ENCODE data around the gene SLC16A3. TPM values are rescaled to one million over a fixed set of nuclear protein-coding genes. Genes with fewer than 3 reads are reported as not detected.
"Not testable (repeated sequence)": the region's sequence is repeated elsewhere in the genome, so short reads cannot be mapped to it uniquely, and the experiment has no call there.

SLC16A3 gene
- total RNA-seq, 2 donors from 2014 or later, result 148 to 298 TPM

GRCh38 chr17:82250868-82251500 is 22.1 kb downstream of the SLC16A3 start:
- no peak for TF ChIP-seq CTCF (IDR thresholded peaks at IDR 0.05)
- no peaks in the 10 kb centered on the region for H3K27me3 ChIP-seq
- intact Hi-C loops (cut with DNase I), result no loop called here
- DNase-seq, result no peak
- H3K4me3 ChIP-seq, result no peak overlapping the region
- H3K9me3 ChIP-seq, result no peaks in the 10 kb centered on the region
- H3K9ac ChIP-seq (ENCODE audit: low read depth in 2 of 2, low read length in 2 of 2), result no peak overlapping the region
- peaks cover 5% of the 10 kb centered on the region for H3K4me1 ChIP-seq
- peaks cover 59% of the 10 kb centered on the region for H3K36me3 ChIP-seq
- no peak overlapping the region for H3K27ac ChIP-seq

- DNase-seq, result no peak
- Histone ChIP-seq H3K27me3 (no peaks in the 10 kb centered on the region), H3K9ac (ENCODE audit: low read depth in 2 of 2, low read length in 2 of 2) (no peak overlapping the region), H3K4me1 (no peaks in the 10 kb centered on the region), H3K36me3 (peaks cover 52% of the 10 kb centered on the region), H3K4me3 (no peak overlapping the region), H3K9me3 (no peaks in the 10 kb centered on the region), H3K27ac (no peak overlapping the region)
- intact Hi-C loops (cut with DNase I), result no loop called here
- no peak for TF ChIP-seq CTCF (IDR thresholded peaks at IDR 0.05)
These were observed 23.8 kb downstream of the SLC16A3 start for GRCh38 chr17:82252511-82253178.

- intact Hi-C loops (cut with DNase I), result no loop called here
- Histone ChIP-seq H3K36me3 (peaks cover 47% of the 10 kb centered on the region), H3K27me3 (no peaks in the 10 kb centered on the region), H3K27ac (no peak overlapping the region), H3K4me3 (no peak overlapping the region), H3K9me3 (no peaks in the 10 kb centered on the region), H3K4me1 (no peaks in the 10 kb centered on the region), H3K9ac (ENCODE audit: low read depth in 2 of 2, low read length in 2 of 2) (no peak overlapping the region)
- TF ChIP-seq CTCF (IDR thresholded peaks at IDR 0.05), result no peak
- no peak for DNase-seq
These were observed 24.3 kb downstream of the SLC16A3 start for GRCh38 chr17:82253179-82253544.

- H3K36me3 ChIP-seq, result peaks cover 37% of the 10 kb centered on the region
- H3K27me3 ChIP-seq; H3K9ac ChIP-seq (ENCODE audit: low read depth in 2 of 2, low read length in 2 of 2); H3K9me3 ChIP-seq; DNase-seq; H3K4me1 ChIP-seq; H3K27ac ChIP-seq; H3K4me3 ChIP-seq; intact Hi-C loops (cut with DNase I): not testable (repeated sequence)
These were observed 25.3 kb downstream of the SLC16A3 start for GRCh38 chr17:82254096-82254495.

- peaks cover 34% of the 10 kb centered on the region for H3K36me3 ChIP-seq
- intact Hi-C loops (cut with DNase I), result not testable (repeated sequence)
These were observed 25.9 kb downstream of the SLC16A3 start for GRCh38 chr17:82254746-82255145.

GRCh38 chr17:82255402-82255972 is 26.6 kb downstream of the SLC16A3 start:
- Histone ChIP-seq H3K9ac (ENCODE audit: low read depth in 2 of 2, low read length in 2 of 2) (no peak overlapping the region), H3K36me3 (peaks cover 31% of the 10 kb centered on the region), H3K27me3 (no peaks in the 10 kb centered on the region), H3K9me3 (no peaks in the 10 kb centered on the region), H3K27ac (no peak overlapping the region), H3K4me3 (no peak overlapping the region), H3K4me1 (no peaks in the 10 kb centered on the region)
- TF ChIP-seq CTCF (IDR thresholded peaks at IDR 0.05), result no peak
- DNase-seq, result no peak
- intact Hi-C loops (cut with DNase I), result no loop called here

More at GRCh38 chr17:82254746-82255145, 25.9 kb downstream of the SLC16A3 start:
- H3K27ac ChIP-seq; H3K4me3 ChIP-seq; H3K9me3 ChIP-seq; H3K9ac ChIP-seq (ENCODE audit: low read depth in 2 of 2, low read length in 2 of 2); H3K27me3 ChIP-seq; H3K4me1 ChIP-seq; DNase-seq: not testable (repeated sequence)

Data from colonic mucosa (tissue), 4 donors.